Bronchial epithelial cell (primary cell): ENCODE results near the gene RAD23A. TPM values are rescaled to one million over a fixed set of nuclear protein-coding genes. Genes with fewer than 3 reads are reported as not detected.
A peak's percentile ranks its signal among the peaks of the same experiment; 100 is the strongest.

Experiments used
- DNase-seq: peaks from one replicate; pipeline ENCODE4 v3.0.0-alpha.2; 2010; ENCODE audit warnings: low read depth
- FAIRE-seq: peaks from 2 replicates; lab custom pipeline; 2011; peaks lifted over from hg19 to GRCh38; lab: Jason Lieb, UNC
- H3K27me3 ChIP-seq: 2 replicates; pipeline ENCODE4 v1.5.1; 2011; ENCODE audit warnings: low read length; ENCODE audit not compliant: control insufficient read depth, insufficient read depth
- H3K36me3 ChIP-seq: 2 replicates; pipeline ENCODE4 v1.5.1; 2011; ENCODE audit warnings: low read length; ENCODE audit not compliant: control insufficient read depth, insufficient read depth
- H3K4me3 ChIP-seq: 2 replicates; pipeline ENCODE4 v1.5.1; 2011; ENCODE audit warnings: mild to moderate bottlenecking, low read depth, low read length, control low read depth
- CTCF ChIP-seq: IDR thresholded peaks from 2 replicates; pipeline ENCODE4 v1.5.1; 2011; ENCODE audit warnings: mild to moderate bottlenecking, moderate library complexity, low read length, control low read depth, inconsistent platforms; ENCODE audit not compliant: insufficient read depth, severe bottlenecking
- total RNA-seq: library from RNA; depleted of rRNA; stranded (reverse); fragments of >200 nt; gene quantifications from 2 replicates; pipeline ENCODE4 v1.2.1, GENCODE V29; 2014

The RAD23A gene
- total RNA-seq, 1 donor from 2014 or later = 91.1 TPM

- DNase-seq = no peak
- no peak overlapping the region for H3K4me3 ChIP-seq
- FAIRE-seq = peak; percentile 86
- TF ChIP-seq CTCF = no peak
- H3K36me3 ChIP-seq = no peaks in the 10 kb centered on the region
- peaks cover 2% of the 10 kb centered on the region for H3K27me3 ChIP-seq
Observed at GRCh38 chr19:12985049-12985776, 39.6 kb downstream of the RAD23A start.

GRCh38 chr19:12986726-12987125 lies 41.1 kb downstream of the RAD23A start:
- no peak overlapping the region for H3K4me3 ChIP-seq
- peak; percentile 66 for FAIRE-seq
- no peak for TF ChIP-seq CTCF
- DNase-seq = no peak
- no peaks in the 10 kb centered on the region for H3K36me3 ChIP-seq
- H3K27me3 ChIP-seq = peaks cover 2% of the 10 kb centered on the region

DNA sequence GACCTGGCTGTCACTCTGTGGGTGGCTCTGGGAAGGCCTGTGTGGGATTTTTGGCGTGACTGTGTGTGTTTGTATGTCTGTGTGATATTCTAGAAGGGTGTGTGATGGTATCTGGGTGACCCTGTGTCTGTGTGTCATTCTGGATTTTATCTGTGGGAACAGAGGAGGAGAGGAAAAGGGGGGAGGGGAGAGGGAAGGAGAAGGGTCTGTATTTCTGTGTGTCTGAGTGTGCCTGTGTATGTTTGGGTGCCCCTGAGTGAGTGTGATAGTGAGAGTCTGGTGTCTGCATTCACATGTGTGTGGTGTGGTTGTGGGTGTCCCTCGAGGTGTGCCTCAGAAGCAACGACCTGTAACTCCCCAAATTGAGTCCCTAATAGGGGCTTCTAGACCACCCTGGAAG lies 41.5 kb downstream of the RAD23A start:
- no peaks in the 10 kb centered on the region for H3K36me3 ChIP-seq
- no peak overlapping the region for H3K4me3 ChIP-seq
- H3K27me3 ChIP-seq = peaks cover 2% of the 10 kb centered on the region
- FAIRE-seq = no peak
- no peak for DNase-seq
- TF ChIP-seq CTCF = no peak

GRCh38 chr19:12987781-12988180 lies 42.1 kb downstream of the RAD23A start:
- Histone ChIP-seq H3K27me3 (no peaks in the 10 kb centered on the region), H3K4me3 (no peak overlapping the region), H3K36me3 (no peaks in the 10 kb centered on the region)
- no peak for FAIRE-seq
- TF ChIP-seq CTCF = no peak
- DNase-seq = no peak

GRCh38 chr19:12990431-12990830 lies 44.8 kb downstream of the RAD23A start:
- Histone ChIP-seq H3K36me3 (no peaks in the 10 kb centered on the region), H3K4me3 (no peak overlapping the region), H3K27me3 (no peaks in the 10 kb centered on the region)
- DNase-seq (no peak), FAIRE-seq (no peak)
- no peak for TF ChIP-seq CTCF

DNA sequence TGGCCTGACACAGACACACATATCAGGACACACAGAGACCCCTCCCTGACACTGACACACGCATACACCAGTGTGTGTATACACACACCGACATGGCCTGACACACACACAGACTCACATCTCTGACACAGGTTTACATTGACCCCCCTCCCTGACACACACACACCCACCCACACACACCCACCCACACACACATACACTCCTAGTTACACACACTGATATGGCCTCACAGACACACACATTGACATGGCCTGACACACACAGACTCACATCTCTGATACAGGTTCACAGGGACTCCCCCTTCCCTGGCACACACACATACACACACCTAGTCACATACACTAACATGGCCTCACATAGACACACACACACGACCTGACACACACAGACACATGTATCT lies 45.2 kb downstream of the RAD23A start:
- H3K4me3 ChIP-seq = no peak overlapping the region
- no peaks in the 10 kb centered on the region for H3K36me3 ChIP-seq
- FAIRE-seq (no peak), DNase-seq (no peak)
- no peaks in the 10 kb centered on the region for H3K27me3 ChIP-seq
- no peak for TF ChIP-seq CTCF
